ENCODE data around the gene UBE2G2.

- no peak for TF ChIP-seq CTCF (conservative IDR thresholded peaks at IDR 0.05; ENCODE audit: low read depth, low read length)
- no peak for TF ChIP-seq EZH2 (IDR thresholded peaks at IDR 0.05; ENCODE audit: borderline replicate concordance, low read depth, low read length, poor library complexity, severe bottlenecking)
Measured at GRCh38 chr21:44842087-44842486, 40.5 kb upstream of the UBE2G2 start.

All from A673 (cell line).